Measurements from ENCODE around the gene SLC27A3.

- TF ChIP-seq TEAD4 (IDR thresholded peaks at IDR 0.05; ENCODE audit: low read length) (no peak), TEAD4 (CRISPR knock-in tag; IDR thresholded peaks at IDR 0.05; ENCODE audit: borderline replicate concordance) (no peak), CC2D1A (IDR thresholded peaks at IDR 0.05) (no peak), ZNF76 (CRISPR knock-in tag; IDR thresholded peaks at IDR 0.05; ENCODE audit: borderline replicate concordance) (no peak), ZNF398 (CRISPR knock-in tag; IDR thresholded peaks at IDR 0.05) (no peak), NCOA1 (IDR thresholded peaks at IDR 0.05; ENCODE audit: low read depth) (no peak), RCOR1 (IDR thresholded peaks at IDR 0.05; ENCODE audit: borderline replicate concordance in 1 of 2, low read depth in 2 of 2, low read length in 2 of 2) (no peak), ELF1 (tag; IDR thresholded peaks at IDR 0.05) (no peak), ZBTB34 (CRISPR knock-in tag; IDR thresholded peaks at IDR 0.05) (no peak), SPI1 (IDR thresholded peaks at IDR 0.05; ENCODE audit: borderline replicate concordance, low read depth, low read length) (no peak), CEBPG (CRISPR knock-in tag; IDR thresholded peaks at IDR 0.05) (no peak), CEBPG (tag; conservative IDR thresholded peaks at IDR 0.05 in 1 of 2, IDR thresholded peaks at IDR 0.05 in 1 of 2) (no peak), CTCF (IDR thresholded peaks at IDR 0.05 in 2 of 3, conservative IDR thresholded peaks at IDR 0.05 in 1 of 3; ENCODE audit: insufficient read depth in 2 of 3, low read depth in 1 of 3, low read length in 3 of 3) (no peak), DPF2 (IDR thresholded peaks at IDR 0.05) (no peak), POLR2G (IDR thresholded peaks at IDR 0.05; ENCODE audit: low read depth, low read length) (no peak)
Measured at GRCh38 chr1:153746174-153746573, 29.0 kb upstream of the SLC27A3 start.

Measured in K562 (cell line).